NCI-H1417 (cell line): ENCODE results near the gene ESRRG.
A peak's percentile ranks its signal among the peaks of the same experiment; 100 is the strongest.
"Not testable (repeated sequence)": the region's sequence is repeated elsewhere in the genome, so short reads cannot be mapped to it uniquely, and the experiment has no call there.

Source experiments
- DNase-seq, 3 experiments: peaks; one replicate each; lab custom pipeline; 2025; lab: John Stamatoyannopoulos, UW

Gene ESRRG

DNA sequence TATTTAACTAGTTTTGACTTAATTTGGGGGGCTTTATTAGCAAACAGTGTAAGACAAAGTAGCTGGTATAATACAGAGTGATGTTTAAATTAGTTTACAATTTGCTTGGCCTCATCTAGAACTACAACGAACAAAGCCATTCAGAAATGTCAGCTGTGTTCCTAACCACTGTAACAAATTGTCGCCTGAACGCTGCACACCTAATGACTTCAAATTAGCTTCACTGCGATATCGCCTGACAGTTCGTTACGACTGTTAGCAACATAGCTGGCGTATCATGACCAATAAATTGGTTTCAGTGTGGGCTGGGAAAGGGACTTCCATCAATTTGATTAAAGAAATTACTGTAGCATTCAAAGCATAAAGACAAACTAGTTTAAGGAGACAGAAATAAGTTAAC, 160.1 kb downstream of the ESRRG start:
- DNase-seq: peak in 1 of 3 experiments; percentile 7

DNA sequence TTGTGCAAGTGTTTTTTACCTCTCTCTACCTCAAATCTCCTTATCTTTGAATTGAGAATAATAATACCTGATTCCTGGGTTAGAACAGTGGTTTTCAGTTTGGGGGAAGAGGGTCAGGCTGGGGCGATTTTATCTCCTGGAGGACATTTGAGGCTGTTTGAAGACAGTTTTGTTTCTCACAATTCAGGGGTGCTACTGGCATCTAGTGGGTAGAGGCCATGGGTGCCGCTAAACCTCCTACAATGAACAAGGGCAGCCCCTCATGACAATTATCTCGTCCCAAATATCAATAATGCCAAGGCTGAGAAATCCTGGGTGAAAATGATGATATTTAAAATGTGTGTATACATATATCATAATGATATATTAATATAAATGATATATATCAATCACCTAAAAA, 160.8 kb downstream of the ESRRG start:
- no peak for DNase-seq

DNA sequence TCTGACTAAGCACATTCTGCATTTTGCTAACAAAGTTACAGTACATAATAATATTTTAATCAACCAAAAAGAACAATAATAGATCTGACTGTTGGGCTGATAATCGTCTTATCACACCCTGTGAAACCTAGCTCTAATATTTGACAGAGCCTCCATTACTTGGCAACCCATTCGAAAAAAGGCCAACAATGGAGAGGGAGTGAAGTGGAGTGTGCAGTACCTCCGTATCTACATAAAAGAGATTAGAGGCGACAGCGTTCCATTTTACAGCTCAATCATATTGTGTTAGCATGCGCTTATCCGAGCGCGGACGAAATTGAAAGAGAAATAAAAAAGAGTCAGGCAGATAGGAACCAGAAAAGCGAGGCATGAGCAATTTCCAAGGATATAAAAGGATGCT, 162.7 kb downstream of the ESRRG start:
- no peak for DNase-seq

DNA sequence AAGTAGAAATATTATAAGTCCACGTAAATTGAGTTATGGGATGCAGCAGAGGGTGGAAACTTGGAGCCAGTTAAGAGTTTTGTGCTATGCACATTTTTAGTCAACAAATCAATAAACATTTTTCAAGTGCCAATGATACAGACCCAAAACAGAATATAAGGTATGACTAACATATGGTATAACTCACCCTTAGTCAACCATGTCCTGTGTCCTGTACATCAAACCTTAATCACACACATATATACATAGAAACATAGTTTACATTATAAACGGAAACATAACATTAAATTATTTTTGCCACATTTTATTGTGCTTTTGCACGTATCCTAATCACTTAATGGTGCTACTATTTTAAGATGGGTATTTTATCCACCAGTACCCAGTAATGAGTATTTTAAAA, 163.9 kb downstream of the ESRRG start:
- DNase-seq: no peak

DNA sequence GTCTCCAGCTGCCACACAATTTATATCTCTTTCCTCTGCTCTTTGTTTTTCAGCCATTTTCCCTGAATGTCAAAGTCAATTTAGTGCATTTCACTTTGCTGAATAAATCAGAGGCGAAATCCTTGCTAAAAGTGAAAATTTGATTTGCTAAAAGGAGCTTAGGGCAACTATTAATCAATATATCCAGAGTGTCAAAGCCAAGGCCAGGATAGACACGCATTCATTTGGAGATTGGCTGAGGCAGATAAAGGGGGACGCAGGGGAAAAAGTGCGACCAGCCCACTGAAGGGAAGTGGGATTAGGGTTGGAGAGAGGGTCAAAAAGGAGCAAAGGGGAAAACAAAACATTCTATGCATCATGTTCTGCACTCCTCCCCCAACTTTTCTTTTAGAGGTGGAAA, 167.6 kb downstream of the ESRRG start:
- no peak for DNase-seq

DNA sequence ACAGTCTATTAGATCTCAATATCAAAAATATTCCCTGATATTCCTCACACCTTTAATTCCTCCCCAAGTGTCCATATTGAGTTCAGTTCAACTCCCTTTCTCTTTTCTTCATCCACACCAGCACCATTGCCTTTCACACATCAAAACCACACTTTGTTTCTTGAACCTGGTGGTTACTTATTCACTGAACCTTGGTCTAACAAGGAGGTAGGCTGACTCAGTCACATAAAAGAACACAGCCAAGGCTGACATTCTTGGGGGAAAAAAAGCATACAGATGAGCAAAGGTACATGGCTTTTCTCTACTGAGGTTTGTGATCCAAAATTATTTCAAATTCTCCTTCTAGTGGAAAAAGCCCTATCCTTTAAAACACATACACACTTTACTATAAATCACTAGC, 168.3 kb downstream of the ESRRG start:
- no peak for DNase-seq

DNA sequence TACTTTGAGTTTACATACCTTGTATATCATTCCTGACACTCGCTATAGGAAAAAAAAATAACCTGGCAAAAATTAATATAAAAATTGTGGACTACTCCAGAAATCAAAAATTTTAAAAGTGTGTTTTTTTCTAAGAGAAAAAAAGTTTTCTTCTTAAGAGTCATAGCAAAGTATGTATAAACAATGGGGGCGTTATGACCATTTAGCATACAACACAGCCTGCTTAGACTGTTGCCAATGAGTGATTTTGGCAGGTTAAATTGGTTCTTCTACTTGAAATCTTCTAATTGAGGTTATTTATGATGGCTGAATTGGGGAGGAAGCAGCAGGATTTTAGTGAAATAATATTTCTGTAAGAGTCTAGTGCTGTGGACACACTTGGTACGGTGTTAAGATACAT, 169.5 kb downstream of the ESRRG start:
- no peak for DNase-seq

DNA sequence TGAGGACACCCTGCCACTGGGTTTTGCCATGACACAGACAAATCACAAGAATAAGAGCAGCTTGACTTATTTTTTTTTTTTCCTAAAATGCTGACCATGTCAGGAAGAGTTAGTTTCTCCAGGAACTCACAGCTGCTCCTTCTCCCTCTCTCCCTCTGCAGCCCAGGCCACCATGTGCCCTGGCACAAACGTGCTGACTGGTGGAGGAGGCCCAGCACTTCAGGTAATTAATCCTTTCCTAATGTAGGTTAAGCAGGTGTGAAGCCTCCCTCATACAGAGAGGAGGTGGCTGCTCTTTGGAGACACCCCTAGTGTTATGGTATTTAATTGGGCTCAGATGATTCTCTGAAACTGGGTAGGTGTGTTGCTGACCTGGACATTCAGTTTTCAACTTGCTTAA, 170.2 kb downstream of the ESRRG start:
- DNase-seq: peak in 1 of 3 experiments; percentile 18

DNA sequence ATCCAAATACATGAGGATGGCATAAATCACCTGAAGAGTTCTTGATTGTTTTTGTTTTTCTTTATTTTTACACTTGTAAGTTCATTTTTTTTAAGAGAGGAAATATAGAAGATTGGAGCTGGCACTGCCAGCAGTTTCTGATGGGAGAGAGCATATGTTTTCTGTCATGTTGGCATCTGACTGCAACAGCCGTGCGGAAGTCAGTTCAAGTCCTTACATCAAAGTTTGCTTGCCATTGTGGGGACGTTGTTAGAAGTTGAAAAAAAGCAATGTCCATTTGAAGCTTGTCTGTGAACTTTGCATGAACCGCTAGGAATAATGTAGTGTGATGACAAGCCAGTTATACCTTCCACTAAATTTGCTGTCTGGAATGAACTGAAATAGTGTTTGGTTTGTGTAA, 173.4 kb downstream of the ESRRG start:
- no peak for DNase-seq

DNA sequence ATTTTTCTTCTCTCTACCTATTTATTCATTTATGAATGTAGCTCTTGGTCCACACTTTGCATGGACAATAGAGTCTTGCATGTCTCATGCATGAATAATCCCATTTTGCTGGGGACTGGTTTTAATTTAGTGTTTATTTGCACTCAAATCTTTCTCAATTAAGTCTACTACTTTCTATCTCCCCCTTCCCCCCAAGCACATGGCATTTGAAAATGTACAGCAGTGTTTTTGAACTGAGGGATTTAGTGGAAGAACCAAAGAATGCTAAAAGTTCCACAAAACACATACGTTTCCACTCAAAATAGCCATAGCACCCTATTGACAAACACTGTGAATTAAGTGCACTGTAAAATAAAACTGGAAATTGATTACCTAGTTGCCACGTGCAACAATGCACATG, 180.5 kb downstream of the ESRRG start:
- no peak for DNase-seq

DNA sequence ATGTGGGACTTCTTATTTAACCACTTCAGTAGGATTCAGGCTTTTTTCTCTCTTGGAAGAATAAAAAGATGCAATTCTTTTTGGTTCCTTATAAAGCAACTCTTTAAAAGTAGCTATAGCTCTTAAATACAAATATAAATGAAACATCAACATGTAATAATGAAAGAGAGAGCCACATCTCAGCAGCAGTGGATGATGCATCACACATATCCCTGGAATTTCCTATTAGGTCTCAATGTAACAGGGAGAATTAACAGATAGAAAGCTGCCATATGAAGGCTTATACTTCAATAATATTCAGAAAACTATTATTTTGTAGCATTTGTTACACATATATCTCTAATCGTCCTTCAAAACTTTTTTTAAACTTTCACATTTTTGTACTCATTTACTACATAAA, 181.0 kb downstream of the ESRRG start:
- DNase-seq: no peak

DNA sequence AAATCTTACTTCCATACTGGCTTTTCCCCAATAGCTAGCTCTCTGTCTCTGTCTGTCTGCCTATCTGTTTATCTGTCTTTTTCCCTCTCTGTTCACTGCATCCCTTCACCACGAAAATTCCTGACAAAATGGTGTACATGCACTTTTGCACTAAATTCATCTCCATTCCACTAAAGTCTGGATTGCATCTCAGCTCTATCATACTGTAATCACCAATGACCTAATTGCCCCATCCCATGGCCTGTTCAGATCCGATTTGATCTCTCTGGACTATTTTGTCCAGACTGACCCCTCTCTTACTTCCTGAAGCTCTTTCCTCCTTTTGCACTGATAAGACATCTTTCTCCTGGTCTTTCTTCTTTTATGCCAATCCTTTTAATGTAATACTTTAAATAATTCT, 187.5 kb downstream of the ESRRG start:
- no peak for DNase-seq

DNA sequence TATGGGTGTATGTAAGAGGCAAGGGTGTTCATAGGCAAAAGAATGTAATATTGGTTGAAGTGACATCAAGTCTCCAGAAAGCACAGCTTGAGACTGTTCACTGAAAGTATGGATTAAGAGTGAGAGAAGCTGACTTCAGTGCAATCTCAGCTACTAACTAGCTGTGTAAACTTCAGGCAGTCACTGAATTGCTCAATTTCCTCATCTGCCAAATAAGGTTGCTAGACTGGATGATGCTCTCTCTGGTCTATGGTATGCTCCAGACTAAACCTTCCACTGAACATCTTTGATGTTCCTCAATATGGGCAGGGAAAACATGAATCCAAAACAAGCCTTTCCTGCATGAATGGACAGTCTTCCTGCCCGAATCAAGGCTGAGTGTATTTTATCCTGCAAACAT, 188.2 kb downstream of the ESRRG start:
- DNase-seq: no peak

DNA sequence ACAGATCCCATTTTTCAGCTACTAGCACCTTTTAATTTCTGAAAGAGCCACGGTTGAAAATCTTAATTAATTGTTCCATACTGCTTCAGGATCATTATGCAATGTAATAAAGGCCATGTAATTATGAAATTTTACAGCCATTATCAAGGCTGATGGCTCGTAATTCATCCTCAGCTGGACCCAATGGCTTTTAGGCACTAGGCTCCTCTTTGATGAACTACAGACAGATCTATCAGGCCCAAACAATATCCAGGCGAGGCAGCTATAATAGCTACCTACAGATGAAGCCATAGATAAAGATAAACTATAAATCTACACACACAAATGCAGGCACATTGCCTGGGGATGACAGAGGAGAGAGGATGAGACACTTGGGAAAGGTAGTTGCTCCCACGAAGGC, 189.5 kb downstream of the ESRRG start:
- peak in 2 of 3 experiments; percentile 14 to 71 for DNase-seq

DNA sequence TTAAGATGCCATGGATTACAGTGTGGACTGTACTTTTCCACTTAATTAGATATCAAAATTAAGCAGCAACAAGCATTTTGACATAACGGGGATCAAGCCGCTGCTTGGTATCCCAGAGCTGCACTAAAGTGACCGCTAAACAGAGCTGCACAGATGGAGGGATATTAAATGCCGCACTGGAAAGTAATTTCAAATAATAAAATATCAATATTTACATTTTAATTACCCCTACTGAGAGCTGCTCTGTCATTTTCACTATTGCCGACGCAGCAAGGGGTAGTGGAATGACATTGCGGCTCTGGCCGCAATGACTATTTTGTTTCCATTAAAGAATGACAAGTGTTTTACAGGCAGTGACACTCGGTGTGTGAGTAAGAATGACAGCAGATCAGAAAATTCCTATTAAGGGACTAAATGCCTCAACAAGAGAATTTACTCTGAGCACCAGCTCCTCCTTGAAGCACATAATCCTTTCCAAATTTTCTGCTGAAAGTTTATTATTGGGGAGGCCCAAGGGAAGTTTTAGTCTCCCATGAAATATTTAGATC, 190.9 kb downstream of the ESRRG start:
- peak in 2 of 3 experiments; percentile 68 to 95 for DNase-seq

DNA sequence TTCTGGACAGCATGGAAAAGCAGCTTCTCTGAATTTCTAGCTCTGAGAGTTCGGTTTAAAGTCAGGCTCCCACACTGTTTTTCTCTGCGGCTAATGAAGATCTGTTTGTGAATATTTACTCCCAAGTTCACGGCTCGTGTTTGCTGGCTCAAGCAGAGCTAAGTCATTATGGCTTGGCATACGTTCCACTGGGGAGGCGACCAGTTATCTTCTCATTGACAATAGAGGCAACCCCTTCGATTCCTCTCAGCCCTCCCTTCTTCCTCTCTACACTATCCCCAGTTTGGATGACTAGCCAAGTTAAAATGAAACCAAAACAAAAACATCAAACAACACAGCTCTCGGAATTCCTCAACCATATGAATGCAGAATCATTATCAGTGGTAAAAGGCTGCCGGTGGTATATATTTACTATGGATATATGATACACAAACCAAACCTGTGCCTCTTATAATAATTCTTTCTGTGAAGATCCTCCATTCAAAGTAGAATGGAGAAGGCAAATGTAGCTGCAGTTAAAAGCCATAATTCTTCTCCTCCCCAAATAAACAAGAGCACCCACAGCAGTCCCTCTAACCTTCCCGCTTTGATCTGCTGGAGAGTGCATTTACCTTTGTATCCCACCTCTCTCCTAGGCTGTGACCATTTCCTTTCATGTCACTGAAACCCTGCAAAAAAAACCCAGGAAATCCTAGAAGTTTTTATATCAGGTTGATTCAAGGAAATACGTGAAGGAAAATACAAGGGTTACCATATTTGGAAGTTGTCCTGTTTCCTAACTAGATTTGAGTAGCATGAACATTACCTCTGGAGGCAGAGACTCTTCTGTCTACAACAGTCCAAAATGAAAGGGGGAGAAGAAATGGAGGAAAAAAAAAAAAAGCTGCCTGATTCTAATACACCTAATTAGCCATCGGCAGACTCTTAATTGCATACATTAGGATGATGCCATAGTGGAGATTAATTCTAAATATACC, 191.7 kb downstream of the ESRRG start:
- peak in 2 of 3 experiments; percentile 23 to 38 for DNase-seq

DNA sequence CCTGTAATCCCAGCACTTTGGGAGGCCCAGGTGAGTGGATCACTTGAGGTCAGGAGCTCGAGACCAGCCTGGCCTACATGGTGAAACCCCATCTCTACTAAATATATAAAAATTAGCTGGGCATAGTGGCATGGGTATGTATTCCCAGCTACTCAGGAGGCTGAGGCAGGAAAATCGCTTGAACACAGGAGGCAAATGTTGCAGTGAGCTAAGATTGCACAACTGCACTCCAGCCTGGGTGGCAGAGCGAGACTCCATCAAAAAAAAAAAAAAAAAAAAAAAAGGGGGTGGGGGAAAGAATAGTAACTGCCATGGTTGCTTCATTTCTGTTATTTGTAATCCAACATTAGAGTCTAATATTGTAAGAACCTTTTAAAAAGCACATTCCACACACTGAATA, 193.4 kb downstream of the ESRRG start:
- not testable (repeated sequence) for DNase-seq

DNA sequence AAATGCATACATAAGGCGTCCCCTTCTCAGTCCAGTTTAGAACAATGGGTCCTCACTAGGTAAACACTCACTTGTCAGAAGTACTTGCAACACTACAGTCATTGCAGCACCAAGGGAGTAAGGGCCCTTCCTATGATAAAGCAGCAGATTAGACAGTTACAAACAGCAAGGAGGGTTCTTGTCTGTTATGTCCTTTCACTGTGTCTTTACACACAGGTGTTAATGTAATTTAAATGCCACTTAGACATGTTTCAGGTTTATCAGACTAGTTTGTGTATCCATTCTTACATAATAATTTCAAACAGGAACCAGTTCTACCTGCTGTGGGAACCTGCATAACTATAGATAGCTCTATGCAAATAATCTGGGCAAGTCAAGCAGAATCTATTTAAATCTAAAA, 194.4 kb downstream of the ESRRG start:
- peak; percentile 25 to 62 (median 27) for DNase-seq

DNA sequence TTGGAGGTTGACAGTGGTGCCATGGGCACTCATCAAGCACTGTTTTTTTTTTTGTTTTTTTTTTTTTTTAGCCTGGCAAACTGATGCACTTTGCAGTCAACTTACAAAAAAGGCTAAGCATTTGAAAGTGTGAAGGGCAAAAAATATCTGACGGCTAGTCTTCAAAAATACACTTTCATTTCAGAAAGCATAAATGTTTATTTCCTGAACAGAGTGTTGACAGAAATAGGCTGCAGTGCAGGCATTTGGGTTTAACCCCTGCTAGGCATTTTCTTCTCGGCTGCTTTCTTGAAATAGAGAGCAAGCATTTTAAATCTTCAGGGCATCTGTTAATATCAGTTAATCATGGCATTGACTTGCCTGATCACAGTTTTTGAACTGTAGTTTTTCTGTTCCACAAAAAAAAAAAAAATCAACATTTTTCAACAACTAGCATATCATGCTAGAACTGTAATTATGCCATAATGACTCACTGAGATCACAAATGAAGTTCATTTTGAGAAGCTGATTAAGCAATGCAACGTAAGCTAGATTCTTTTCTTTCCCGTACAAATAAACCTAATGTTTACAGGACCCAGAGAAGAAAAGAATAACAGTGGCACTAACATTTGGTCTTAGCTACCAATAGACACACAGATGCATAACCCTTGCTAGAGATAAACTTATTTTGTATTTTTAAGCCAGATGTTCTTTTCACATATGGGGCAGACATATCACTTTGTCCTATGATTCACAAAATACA, 199.6 kb downstream of the ESRRG start:
- DNase-seq: no peak

DNA sequence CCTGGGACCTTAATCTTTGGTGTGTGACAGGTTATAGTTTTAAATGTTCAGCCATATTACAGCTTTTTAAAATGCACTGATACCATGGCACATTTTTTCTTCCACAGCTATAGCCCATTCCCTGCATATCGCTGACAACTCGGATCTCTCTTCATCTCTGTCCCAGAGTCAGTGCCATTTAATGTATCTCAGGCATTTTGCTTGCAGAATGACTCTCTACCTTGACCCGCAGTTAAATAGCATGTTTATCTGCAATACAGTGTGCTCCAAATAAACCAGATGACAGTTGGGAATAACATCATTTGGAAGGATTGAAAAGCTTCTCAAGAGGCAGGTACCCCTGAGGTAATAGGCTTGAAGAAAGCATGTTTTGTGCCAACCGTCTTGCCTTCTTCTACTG, 200.2 kb downstream of the ESRRG start:
- DNase-seq: no peak

DNA sequence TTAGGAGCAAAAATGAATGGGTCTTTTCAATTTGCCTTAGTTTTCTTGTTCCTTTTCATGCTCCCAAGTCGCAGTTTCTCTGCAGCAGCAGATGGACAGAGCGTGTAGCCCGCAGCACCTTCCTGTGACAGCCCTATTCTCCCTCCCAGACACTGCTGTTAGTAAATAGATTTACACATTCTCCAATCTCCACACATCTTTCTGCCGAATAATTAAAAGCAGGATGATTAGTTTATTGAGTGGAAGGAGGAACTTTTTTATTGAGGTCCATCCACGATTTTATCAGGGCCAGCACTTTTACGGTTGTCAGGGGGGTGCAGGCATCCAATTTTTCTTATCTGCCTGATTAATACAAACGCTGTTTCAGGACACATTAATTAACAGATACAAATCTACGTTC, 201.8 kb downstream of the ESRRG start:
- DNase-seq: no peak

DNA sequence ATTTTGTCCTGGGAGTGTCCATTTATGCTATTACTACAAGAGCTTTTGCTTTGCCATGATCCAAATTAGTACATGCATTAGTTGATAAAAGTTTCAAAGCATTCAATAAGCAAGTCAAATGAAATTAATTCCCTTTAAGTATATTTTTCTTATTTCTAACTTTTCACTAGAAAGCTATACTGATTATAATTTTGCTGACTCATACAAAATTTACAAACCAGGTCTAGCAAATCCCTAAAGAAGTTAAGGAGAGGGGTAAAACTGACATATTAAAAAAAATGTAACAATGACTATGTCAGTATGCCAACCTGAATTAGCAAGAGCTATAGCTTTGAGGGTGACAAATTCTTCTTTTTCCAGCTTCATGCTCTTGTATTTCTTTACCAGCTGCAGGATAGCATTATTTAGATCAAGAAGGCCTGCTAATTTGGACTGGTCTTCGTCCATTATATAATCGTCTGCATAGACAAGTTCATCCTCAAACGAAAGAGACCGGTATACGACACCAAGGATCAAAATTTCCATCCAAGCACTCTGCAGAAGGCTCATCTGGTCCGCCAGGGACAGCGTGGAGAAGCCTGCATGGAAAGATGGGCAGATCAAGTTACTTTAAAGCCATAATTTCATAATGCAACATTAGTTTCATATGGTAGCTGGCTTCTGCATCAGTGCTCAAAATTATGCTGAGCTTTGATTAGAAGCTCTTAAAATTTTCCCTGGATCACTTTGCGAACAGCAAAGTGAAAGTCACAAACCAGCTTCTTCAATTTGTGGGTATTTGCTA, 204.2 kb downstream of the ESRRG start:
- DNase-seq: no peak
